Gastrocnemius medialis (tissue), 4 donors: Measurements from ENCODE around the gene GRIA1.

ENCODE experiments used
- POLR2A ChIP-seq, 2 donors: fragments of 450-650 bp; IDR thresholded peaks; one replicate each; pipeline ENCODE4 v1.6.1; 2017; ENCODE audit warnings: antibody characterized with exemption in 2 of 2, mild to moderate bottlenecking in 2 of 2, moderate library complexity in 2 of 2
- TF ChIP-seq, protein P1 (sequence below), 5 experiments: fragments of 450-650 bp in 3 of 5; fragments of 200-600 bp in 2 of 5; sonication (generic) in 2 of 5; IDR thresholded peaks in 4 of 5; conservative IDR thresholded peaks in 1 of 5; 1 replicate in 4 of 5; 2 replicates in 1 of 5; pipeline ENCODE4 v1.5.1; 2016 to 2019; ENCODE audit warnings: antibody characterized with exemption in 5 of 5, mild to moderate bottlenecking in 3 of 5, moderate library complexity in 3 of 5

DNA sequence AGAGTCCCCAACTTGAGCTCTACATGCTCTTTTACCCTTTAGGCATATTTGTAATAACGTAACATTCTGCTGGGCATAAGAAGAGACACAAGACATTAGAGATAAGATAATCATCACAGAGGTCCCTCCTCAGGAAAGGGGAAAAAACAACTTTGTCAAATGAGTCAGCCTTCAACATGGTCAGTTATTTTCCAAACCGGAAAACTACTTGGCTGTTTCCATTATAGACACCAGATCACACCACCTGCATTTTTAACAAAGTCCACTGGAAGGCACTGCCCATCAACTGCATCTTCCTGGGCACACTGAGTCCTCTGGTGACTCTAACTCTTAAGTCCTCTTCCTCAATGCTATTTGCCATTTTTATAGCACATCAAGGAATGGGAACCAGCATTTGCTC lies 326.4 kb downstream of the GRIA1 start:
- TF ChIP-seq, protein P1, sequence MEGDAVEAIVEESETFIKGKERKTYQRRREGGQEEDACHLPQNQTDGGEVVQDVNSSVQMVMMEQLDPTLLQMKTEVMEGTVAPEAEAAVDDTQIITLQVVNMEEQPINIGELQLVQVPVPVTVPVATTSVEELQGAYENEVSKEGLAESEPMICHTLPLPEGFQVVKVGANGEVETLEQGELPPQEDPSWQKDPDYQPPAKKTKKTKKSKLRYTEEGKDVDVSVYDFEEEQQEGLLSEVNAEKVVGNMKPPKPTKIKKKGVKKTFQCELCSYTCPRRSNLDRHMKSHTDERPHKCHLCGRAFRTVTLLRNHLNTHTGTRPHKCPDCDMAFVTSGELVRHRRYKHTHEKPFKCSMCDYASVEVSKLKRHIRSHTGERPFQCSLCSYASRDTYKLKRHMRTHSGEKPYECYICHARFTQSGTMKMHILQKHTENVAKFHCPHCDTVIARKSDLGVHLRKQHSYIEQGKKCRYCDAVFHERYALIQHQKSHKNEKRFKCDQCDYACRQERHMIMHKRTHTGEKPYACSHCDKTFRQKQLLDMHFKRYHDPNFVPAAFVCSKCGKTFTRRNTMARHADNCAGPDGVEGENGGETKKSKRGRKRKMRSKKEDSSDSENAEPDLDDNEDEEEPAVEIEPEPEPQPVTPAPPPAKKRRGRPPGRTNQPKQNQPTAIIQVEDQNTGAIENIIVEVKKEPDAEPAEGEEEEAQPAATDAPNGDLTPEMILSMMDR (IDR thresholded peaks at IDR 0.05 in 4 of 5, conservative IDR thresholded peaks at IDR 0.05 in 1 of 5) = no peak
- no peak for TF ChIP-seq POLR2A (IDR thresholded peaks at IDR 0.05)
